ENCODE measurements around the gene FRMD4A. TPM values are rescaled to one million over a fixed set of nuclear protein-coding genes. Genes with fewer than 3 reads are reported as not detected.

The FRMD4A gene
- total and polyA plus RNA-seq, 8 donors: 6.9 to 25.3 (median 11.3) TPM

DNA sequence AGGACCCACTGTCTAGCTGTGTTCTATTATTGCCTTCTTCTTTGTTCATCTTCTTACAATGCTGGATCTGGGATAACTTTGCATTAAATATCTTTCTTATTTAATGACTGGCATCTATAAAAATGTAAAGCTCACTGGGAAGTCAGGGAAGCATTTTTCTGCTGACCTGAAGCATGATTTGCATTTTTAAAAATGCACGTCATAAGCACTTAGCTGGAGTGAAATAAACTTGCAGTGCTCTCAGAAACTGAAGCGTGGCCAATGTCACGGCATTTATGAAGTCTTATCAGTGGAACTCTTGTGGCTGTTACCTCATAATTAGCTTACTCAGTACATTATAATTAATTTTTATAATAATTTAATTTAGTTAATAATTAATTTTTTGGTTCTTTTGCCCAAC, 59.1 kb downstream of the FRMD4A start:
- Histone ChIP-seq H3K4me3 (no peak overlapping the region), H3K27me3 (peaks cover 0 to 2% (median 0%) of the 10 kb centered on the region in 3 donors), H3K27ac (no peak overlapping the region), H3K4me1 (no peaks in the 10 kb centered on the region), H3K36me3 (no peaks in the 10 kb centered on the region), H3K9me3 (no peaks in the 10 kb centered on the region)
- DNase-seq: no peak
- WGBS, 5 donors: 75 to 84% (median 81%) methylated on average over 3 of the region's 3 CpGs
- TF ChIP-seq POLR2AphosphoS5 (IDR thresholded peaks at IDR 0.05) (no peak), EP300 (IDR thresholded peaks at IDR 0.05) (no peak), POLR2A (IDR thresholded peaks at IDR 0.05) (no peak)
- TF ChIP-seq, protein P1, sequence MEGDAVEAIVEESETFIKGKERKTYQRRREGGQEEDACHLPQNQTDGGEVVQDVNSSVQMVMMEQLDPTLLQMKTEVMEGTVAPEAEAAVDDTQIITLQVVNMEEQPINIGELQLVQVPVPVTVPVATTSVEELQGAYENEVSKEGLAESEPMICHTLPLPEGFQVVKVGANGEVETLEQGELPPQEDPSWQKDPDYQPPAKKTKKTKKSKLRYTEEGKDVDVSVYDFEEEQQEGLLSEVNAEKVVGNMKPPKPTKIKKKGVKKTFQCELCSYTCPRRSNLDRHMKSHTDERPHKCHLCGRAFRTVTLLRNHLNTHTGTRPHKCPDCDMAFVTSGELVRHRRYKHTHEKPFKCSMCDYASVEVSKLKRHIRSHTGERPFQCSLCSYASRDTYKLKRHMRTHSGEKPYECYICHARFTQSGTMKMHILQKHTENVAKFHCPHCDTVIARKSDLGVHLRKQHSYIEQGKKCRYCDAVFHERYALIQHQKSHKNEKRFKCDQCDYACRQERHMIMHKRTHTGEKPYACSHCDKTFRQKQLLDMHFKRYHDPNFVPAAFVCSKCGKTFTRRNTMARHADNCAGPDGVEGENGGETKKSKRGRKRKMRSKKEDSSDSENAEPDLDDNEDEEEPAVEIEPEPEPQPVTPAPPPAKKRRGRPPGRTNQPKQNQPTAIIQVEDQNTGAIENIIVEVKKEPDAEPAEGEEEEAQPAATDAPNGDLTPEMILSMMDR (IDR thresholded peaks at IDR 0.05): no peak
- intact Hi-C loops (cut with DNase I; ENCODE audit: low total_unique reads): no loop called here

DNA sequence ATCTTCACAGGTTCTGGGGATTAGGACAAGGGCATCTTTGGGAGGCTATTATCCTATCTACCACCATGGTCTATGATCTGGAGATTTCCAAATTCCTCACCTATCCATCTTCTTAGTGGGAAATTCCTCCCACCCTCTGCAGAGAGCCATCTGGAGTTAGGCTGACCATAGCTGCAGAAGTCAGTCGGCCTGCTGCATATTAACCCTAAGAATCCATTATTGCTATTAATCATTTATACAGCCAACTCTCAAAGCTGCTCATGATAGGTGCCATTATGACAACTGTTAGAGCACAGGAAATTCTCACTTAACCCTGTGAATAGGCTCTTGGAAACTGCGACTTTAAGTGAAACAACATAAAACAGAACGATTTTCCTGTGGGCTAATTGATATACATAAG, 60.4 kb downstream of the FRMD4A start:
- intact Hi-C loops (cut with DNase I; ENCODE audit: low total_unique reads): no loop called here
- DNase-seq: no peak
- Histone ChIP-seq H3K36me3 (no peaks in the 10 kb centered on the region), H3K4me3 (no peak overlapping the region), H3K27me3 (peaks cover 0 to 2% (median 0%) of the 10 kb centered on the region in 3 donors), H3K4me1 (no peaks in the 10 kb centered on the region), H3K9me3 (no peaks in the 10 kb centered on the region), H3K27ac (no peak overlapping the region)
- 73 to 85% (median 76%) methylated on average over 3 of the region's 3 CpGs for WGBS, 5 donors
- TF ChIP-seq POLR2AphosphoS5 (IDR thresholded peaks at IDR 0.05): no peak

DNA sequence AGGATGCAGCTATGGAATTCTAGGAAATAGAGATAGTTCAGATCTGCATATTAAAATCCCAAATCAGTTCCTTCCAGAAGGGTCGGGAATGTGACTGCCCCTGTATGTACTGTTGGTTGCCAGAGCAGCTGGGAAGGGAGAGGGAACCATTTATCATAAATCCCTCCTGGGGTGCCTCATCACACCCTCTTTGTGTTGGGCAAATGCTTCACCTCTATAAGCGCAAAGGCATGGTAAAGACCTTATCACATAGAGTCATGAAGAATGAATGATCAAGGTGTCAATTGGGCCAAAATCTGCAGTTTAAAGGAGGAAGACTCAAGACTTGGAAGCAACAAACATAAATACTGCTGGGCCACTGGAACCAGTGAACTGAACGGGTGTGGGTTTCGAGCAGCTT, 65.0 kb downstream of the FRMD4A start:
- H3K4me3 ChIP-seq: no peak overlapping the region
- H3K4me1 ChIP-seq: peaks cover 0 to under 1% (median under 1%) of the 10 kb centered on the region in 4 donors
- no peaks in the 10 kb centered on the region for H3K27me3 ChIP-seq
- no peaks in the 10 kb centered on the region for H3K9me3 ChIP-seq
- no peak overlapping the region for H3K27ac ChIP-seq
- H3K36me3 ChIP-seq: no peaks in the 10 kb centered on the region
- TF ChIP-seq POLR2AphosphoS5 (IDR thresholded peaks at IDR 0.05) (no peak), EP300 (IDR thresholded peaks at IDR 0.05) (no peak), POLR2A (IDR thresholded peaks at IDR 0.05) (no peak)
- TF ChIP-seq, protein P1 (IDR thresholded peaks at IDR 0.05): no peak
- intact Hi-C loops (cut with DNase I; ENCODE audit: low total_unique reads): no loop called here
- DNase-seq: no peak
- WGBS, 5 donors: 76 to 96% (median 87%) methylated on average over 4 of the region's 4 CpGs

DNA sequence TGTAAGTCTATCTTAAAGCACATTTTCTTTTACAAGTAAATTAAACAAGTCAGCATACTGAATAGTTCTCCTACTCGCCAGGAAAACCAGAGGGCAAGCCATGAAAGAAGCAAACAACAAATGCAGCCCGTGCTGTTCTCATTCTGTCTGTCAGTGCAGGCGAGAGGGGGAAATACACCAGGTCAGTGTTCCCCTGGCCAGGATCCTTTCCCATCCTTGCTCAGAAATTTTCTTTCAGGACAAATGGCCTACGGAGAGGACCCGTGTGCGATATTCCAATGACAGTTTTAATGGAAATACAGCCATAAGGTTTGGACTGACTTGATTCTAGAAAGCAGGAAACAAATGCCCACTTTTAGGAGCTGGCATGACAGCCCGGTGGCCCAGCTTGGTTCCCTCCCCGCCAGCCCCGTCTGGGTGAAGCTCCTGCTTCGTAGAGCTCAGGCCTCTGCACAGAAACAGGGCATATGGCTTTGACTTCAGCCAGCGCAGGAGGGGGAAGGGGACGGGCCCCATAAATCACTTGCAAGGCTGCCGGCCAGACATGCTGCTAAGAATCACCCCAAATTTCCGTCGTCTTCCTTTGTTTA, 67.8 kb downstream of the FRMD4A start:
- 69 to 80% (median 75%) methylated on average over 15 of the region's 15 CpGs for WGBS, 5 donors
- Histone ChIP-seq H3K9me3 (no peaks in the 10 kb centered on the region), H3K4me1 (peaks cover 0 to 12% (median 7%) of the 10 kb centered on the region in 4 donors), H3K36me3 (no peaks in the 10 kb centered on the region), H3K27me3 (no peaks in the 10 kb centered on the region), H3K27ac (no peak overlapping the region), H3K4me3 (no peak overlapping the region)
- intact Hi-C loops (cut with DNase I; ENCODE audit: low total_unique reads): no loop called here
- DNase-seq: no peak
- TF ChIP-seq, protein P1 (IDR thresholded peaks at IDR 0.05): no peak
- TF ChIP-seq EP300 (IDR thresholded peaks at IDR 0.05) (no peak), POLR2AphosphoS5 (IDR thresholded peaks at IDR 0.05) (no peak), POLR2A (IDR thresholded peaks at IDR 0.05) (no peak)

DNA sequence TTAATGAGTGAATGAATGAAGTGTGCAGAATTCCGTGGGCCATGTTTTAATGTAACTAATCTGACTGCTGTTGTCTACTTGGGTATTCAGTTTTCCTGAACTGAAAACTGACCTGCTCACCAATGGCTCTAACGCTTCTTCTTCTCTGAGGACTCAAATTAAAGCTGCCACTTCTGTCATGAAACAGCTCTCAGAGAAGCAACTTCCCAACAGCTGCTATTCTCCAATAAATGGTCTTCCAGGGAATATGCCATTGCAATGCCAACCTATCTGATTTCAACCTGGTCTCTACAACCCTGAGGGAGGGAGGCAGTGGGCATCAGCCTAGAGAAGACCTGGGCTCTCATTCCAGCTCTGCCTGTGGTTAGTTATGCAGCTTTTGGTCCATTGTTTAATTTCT, 69.4 kb downstream of the FRMD4A start:
- Histone ChIP-seq H3K27ac (no peak overlapping the region), H3K4me3 (no peak overlapping the region), H3K36me3 (no peaks in the 10 kb centered on the region), H3K27me3 (no peaks in the 10 kb centered on the region), H3K9me3 (no peaks in the 10 kb centered on the region), H3K4me1 (peaks cover 0 to 12% (median 7%) of the 10 kb centered on the region in 4 donors)
- WGBS, 5 donors: 70 to 81% (median 81%) methylated on average over 2 of the region's 2 CpGs
- intact Hi-C loops (cut with DNase I; ENCODE audit: low total_unique reads): no loop called here
- no peak for DNase-seq
- TF ChIP-seq POLR2A (IDR thresholded peaks at IDR 0.05): no peak
- no peak for TF ChIP-seq EP300 (IDR thresholded peaks at IDR 0.05)
- TF ChIP-seq, protein P1 (IDR thresholded peaks at IDR 0.05): no peak
- no peak for TF ChIP-seq POLR2AphosphoS5 (IDR thresholded peaks at IDR 0.05)

Measured in stomach (tissue), 9 donors.